Measurements from ENCODE around the gene PEX7. TPM values are rescaled to one million over a fixed set of nuclear protein-coding genes. Genes with fewer than 3 reads are reported as not detected.

The PEX7 gene
- total RNA-seq, 4 donors from 2014 or later, result 5.9 to 17.1 (median 6.9) TPM

DNA sequence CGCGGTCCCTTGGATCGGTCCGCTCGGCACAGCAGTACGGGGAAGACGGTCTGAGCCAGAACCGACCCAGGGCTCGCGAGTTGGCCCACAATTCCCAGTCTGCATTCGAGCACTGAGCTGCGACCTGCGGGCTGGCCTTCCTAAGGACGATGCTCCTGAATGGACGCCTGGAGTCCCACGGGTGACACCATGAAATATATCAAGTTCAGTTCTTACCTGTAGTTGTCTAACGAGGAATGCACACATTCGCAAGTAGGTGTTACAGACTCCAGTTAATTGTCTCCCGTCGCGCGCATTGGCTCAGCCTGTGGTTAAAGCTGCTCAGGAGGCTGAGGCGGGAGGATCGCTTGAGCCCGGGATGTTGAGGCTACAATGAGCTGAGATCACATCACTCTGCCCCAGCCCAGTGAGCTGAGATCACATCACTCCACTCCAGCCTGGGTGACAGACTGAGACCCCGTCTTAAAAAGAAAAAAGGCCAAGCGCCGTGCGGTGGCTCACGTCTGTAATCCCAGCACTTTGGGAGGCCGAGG, 802 bp downstream of the PEX7 start:
- Histone ChIP-seq H3K36me3 (peaks cover 0 to 28% of the 10 kb centered on the region in 2 donors), H3K4me1 (peaks cover 0 to 14% (median 6%) of the 10 kb centered on the region in 3 donors), H3K4me3 (peak overlapping the region; percentile 73 to 81), H3K27me3 (no peaks in the 10 kb centered on the region), H3K27ac (peak overlapping the region in 3 of 4 donors; percentile 91 to 95 (median 93)), H3K9me3 (no peaks in the 10 kb centered on the region)
- ATAC-seq, result no peak
- TF ChIP-seq POLR2A (IDR thresholded peaks at IDR 0.05), result no peak
- no peak for TF ChIP-seq EP300 (IDR thresholded peaks at IDR 0.05)
- WGBS, 2 donors (ENCODE audit: low coverage in 1 of 2), result 100% methylated on average over 3 of the region's 31 CpGs; no CpG with 5 or more reads in 1 of the 2 donors

DNA sequence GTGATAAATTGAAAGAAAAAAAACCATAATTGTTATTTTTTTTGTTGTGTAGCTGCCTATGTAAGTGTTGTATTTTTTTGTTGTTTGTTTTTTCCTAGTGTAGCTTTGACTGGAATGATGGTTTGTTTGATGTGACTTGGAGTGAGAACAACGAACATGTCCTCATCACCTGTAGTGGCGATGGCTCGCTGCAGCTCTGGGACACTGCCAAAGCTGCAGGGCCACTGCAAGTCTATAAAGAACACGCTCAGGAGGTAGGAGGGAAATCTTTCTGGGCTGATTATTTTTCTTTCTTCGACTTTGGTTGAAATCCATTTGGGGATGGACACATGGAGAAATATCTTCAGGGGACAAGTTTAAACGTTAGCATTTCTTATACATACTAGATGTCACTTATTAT, 3.8 kb downstream of the PEX7 start:
- ATAC-seq, result no peak
- 61 to 72% methylated on average over 2 to 6 of the region's 6 CpGs for WGBS, 2 donors (ENCODE audit: low coverage in 1 of 2)
- Histone ChIP-seq H3K36me3 (peaks cover 0 to 35% of the 10 kb centered on the region in 2 donors), H3K4me3 (no peak overlapping the region), H3K27ac (no peak overlapping the region), H3K9me3 (no peaks in the 10 kb centered on the region), H3K27me3 (no peaks in the 10 kb centered on the region), H3K4me1 (peaks cover 0 to 14% (median 6%) of the 10 kb centered on the region in 3 donors)
- TF ChIP-seq, protein P1, sequence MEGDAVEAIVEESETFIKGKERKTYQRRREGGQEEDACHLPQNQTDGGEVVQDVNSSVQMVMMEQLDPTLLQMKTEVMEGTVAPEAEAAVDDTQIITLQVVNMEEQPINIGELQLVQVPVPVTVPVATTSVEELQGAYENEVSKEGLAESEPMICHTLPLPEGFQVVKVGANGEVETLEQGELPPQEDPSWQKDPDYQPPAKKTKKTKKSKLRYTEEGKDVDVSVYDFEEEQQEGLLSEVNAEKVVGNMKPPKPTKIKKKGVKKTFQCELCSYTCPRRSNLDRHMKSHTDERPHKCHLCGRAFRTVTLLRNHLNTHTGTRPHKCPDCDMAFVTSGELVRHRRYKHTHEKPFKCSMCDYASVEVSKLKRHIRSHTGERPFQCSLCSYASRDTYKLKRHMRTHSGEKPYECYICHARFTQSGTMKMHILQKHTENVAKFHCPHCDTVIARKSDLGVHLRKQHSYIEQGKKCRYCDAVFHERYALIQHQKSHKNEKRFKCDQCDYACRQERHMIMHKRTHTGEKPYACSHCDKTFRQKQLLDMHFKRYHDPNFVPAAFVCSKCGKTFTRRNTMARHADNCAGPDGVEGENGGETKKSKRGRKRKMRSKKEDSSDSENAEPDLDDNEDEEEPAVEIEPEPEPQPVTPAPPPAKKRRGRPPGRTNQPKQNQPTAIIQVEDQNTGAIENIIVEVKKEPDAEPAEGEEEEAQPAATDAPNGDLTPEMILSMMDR (IDR thresholded peaks at IDR 0.05), result no peak
- TF ChIP-seq EP300 (IDR thresholded peaks at IDR 0.05), result no peak
- no peak for TF ChIP-seq POLR2AphosphoS5 (IDR thresholded peaks at IDR 0.05)
- TF ChIP-seq POLR2A (IDR thresholded peaks at IDR 0.05), result no peak

DNA sequence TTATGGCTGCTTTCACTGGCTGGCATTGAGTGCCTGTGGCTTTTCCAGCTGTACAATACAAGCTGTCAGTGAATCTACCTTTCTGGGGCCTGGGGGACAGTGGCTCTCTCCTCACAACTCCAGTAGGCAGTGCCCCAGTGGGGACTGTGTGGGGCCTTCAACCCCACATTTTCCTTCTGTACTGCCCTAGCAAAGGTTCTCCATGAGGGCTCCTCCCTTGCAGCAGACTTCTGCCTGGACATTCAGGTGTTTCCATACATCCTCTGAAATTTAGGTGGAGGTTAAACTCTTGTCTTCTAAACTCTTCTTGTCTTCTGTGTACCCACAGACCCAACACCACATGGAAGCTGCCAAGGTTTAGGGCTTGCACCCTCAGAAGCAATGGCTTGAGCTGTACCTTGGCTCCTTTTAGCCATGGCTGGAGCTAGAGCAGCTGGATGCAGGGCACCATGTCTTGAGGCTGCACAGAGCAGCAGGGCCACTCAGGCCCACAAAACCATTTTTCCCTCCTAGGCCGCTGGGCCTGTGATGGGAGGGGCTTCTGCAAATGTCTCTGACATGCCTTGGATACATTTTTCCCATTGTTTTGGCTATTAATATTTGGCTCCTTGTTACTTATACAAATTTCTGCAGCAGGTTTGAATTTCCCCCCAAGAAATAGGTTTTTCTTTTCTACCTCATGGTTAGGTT, 9.6 kb downstream of the PEX7 start:
- Histone ChIP-seq H3K9me3 (peaks cover 0 to 7% (median 0%) of the 10 kb centered on the region in 3 donors), H3K4me1 (no peaks in the 10 kb centered on the region), H3K27me3 (no peaks in the 10 kb centered on the region), H3K4me3 (no peak overlapping the region), H3K27ac (no peak overlapping the region), H3K36me3 (peaks cover 0 to 35% of the 10 kb centered on the region in 2 donors)
- TF ChIP-seq POLR2A (IDR thresholded peaks at IDR 0.05) (no peak), POLR2AphosphoS5 (IDR thresholded peaks at IDR 0.05) (no peak), EP300 (IDR thresholded peaks at IDR 0.05) (no peak)
- TF ChIP-seq, protein P1 (IDR thresholded peaks at IDR 0.05), result no peak
- ATAC-seq, result no peak
- 100% methylated on average over 1 of the region's 1 CpG; no CpG with 5 or more reads in 1 of the 2 donors for WGBS, 2 donors (ENCODE audit: low coverage in 1 of 2)

DNA sequence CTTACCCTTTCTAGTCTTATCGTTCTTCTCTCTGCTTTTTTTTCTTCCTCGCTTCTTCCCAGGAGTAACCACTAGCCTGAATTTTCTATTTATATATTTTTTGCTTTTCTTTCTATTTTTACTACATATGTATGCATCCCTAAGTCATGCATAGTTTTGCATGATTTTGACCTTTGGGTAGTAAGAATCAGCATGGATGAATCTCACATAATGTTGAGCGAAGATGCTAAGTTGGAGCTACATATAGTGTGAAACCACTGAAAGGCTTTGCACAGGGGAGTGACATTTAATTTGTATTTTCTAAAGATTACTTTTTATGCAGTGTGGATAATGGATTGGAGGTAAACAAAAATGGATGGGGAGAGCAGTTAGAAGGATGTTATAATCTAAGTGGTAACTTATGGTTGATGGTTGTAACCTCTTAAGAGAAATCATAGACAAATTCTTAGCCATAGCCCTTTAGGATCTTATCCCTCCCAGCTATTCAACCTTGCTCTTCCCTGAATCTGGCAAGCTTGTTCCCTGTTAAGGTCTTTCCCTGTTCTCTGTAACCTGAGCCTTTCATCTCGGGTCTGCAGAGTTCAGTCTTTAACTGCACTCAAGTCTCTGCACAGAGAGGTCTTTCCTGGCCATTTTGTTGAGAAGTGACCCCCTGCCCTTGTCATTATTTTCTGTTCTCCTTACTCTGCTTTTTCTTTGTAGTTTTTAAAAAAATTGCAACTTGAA, 18.0 kb downstream of the PEX7 start:
- Histone ChIP-seq H3K36me3 (peaks cover 0 to 3% of the 10 kb centered on the region in 2 donors), H3K4me3 (no peak overlapping the region), H3K4me1 (peaks cover 0 to 24% (median 3%) of the 10 kb centered on the region in 3 donors), H3K27ac (no peak overlapping the region), H3K9me3 (no peaks in the 10 kb centered on the region), H3K27me3 (no peaks in the 10 kb centered on the region)
- TF ChIP-seq, protein P1 (IDR thresholded peaks at IDR 0.05), result no peak
- no peak for TF ChIP-seq POLR2AphosphoS5 (IDR thresholded peaks at IDR 0.05)
- no peak for TF ChIP-seq EP300 (IDR thresholded peaks at IDR 0.05)
- no peak for TF ChIP-seq POLR2A (IDR thresholded peaks at IDR 0.05)
- ATAC-seq, result no peak
- 81 to 83% methylated on average over 3 to 4 of the region's 4 CpGs for WGBS, 2 donors (ENCODE audit: low coverage in 1 of 2)

DNA sequence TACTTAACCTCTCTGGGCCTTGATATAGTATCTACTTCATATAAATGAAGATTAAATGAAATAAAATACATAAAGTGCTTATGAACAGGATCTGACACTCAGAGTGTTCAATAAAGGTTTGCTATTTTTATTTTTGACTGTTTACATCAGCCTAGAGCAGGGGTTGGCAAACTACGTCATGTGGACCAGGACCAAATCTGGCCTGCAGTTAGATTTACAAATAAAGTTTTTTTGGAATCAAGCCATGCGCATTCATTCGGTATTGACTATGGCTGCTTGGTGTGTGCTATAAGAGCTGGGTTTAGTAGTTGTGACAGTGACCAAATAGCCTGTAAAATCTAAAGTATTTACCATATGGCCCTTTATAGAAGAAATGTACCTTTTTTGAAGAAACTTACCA, 20.8 kb downstream of the PEX7 start:
- no peaks in the 10 kb centered on the region for H3K27me3 ChIP-seq
- 43 to 49% methylated on average over 3 of the region's 3 CpGs for WGBS, 2 donors (ENCODE audit: low coverage in 1 of 2)
- no peak for ATAC-seq
- H3K9me3 ChIP-seq, result no peaks in the 10 kb centered on the region
- H3K27ac ChIP-seq, result peak overlapping the region in 1 of 4 donors; percentile 35
- H3K4me3 ChIP-seq, result no peak overlapping the region
- peaks cover 0 to 29% (median 3%) of the 10 kb centered on the region in 3 donors for H3K4me1 ChIP-seq
- H3K36me3 ChIP-seq, result no peaks in the 10 kb centered on the region
- TF ChIP-seq EP300 (IDR thresholded peaks at IDR 0.05) (no peak), POLR2AphosphoS5 (IDR thresholded peaks at IDR 0.05) (no peak), POLR2A (IDR thresholded peaks at IDR 0.05) (no peak)
- TF ChIP-seq, protein P1 (IDR thresholded peaks at IDR 0.05), result no peak
